Gastroesophageal sphincter (tissue), 4 donors: ENCODE results near the gene MFN2. TPM values are rescaled to one million over a fixed set of nuclear protein-coding genes. Genes with fewer than 3 reads are reported as not detected.

ENCODE experiments used
- ATAC-seq: fragments of 150-250 bp; one replicate; pipeline ENCODE4 v1.9.1; 2016; ENCODE audit warnings: mild to moderate bottlenecking, moderate library complexity
- H3K27ac ChIP-seq, 4 donors: fragments of 200-600 bp; sonication (generic) in 3 of 4; 1 replicate in 3 of 4; 2 replicates in 1 of 4; pipeline ENCODE4 v1.5.1; 2016 to 2019
- H3K27me3 ChIP-seq: fragments of 200-600 bp; sonication (generic); one replicate; pipeline ENCODE4 v1.5.1; 2019
- H3K36me3 ChIP-seq, 2 donors: fragments of 200-600 bp; sonication (generic); one replicate each; pipeline ENCODE4 v1.5.1; 2019; ENCODE audit warnings: control low read depth in 1 of 2
- H3K4me1 ChIP-seq, 3 donors: fragments of 200-600 bp; sonication (generic); 1 replicate in 2 of 3; 2 replicates in 1 of 3; pipeline ENCODE4 v1.5.1; 2016 to 2019; ENCODE audit warnings: control low read depth in 2 of 3
- H3K4me3 ChIP-seq, 2 donors: fragments of 200-600 bp; sonication (generic); one replicate each; pipeline ENCODE4 v1.5.1; 2019; ENCODE audit warnings: mild to moderate bottlenecking in 1 of 2, moderate library complexity in 1 of 2
- H3K9me3 ChIP-seq, 3 donors: fragments of 200-600 bp; sonication (generic); one replicate each; pipeline ENCODE4 v1.5.1; 2017 to 2019; ENCODE audit warnings: control low read depth in 2 of 3
- CTCF ChIP-seq, 4 experiments: fragments of 200-600 bp in 2 of 4; fragments of 450-650 bp in 2 of 4; sonication (generic) in 1 of 4; IDR thresholded peaks; one replicate each; pipeline ENCODE4 v1.5.1; 2017 to 2019; ENCODE audit warnings: antibody characterized with exemption in 4 of 4, mild to moderate bottlenecking in 2 of 4, moderate library complexity in 2 of 4
- EP300 ChIP-seq: sonication (generic); formaldehyde crosslinking; IDR thresholded peaks from one replicate; pipeline ENCODE4 v1.6.1; 2017; ENCODE audit warnings: antibody characterized with exemption, mild to moderate bottlenecking
- POLR2A ChIP-seq, 2 donors: fragments of 450-650 bp; IDR thresholded peaks; one replicate each; pipeline ENCODE4 v1.6.1; 2017; ENCODE audit warnings: antibody characterized with exemption in 2 of 2, mild to moderate bottlenecking in 2 of 2, moderate library complexity in 1 of 2
- POLR2AphosphoS5 ChIP-seq: sonication (generic); formaldehyde crosslinking; IDR thresholded peaks from one replicate; pipeline ENCODE4 v1.6.1; 2017; ENCODE audit warnings: antibody characterized with exemption
- WGBS, 2 donors: methylation state at CpG; one replicate each; pipeline ENCODE4 v1.1.5; 2018; ENCODE audit warnings: low coverage in 1 of 2; 5-methylcytosine and 5-hydroxymethylcytosine counted together
- total RNA-seq, 4 donors: library from RNA; depleted of rRNA; stranded (reverse); fragments of >200 nt; gene quantifications; one replicate each; pipeline ENCODE4 v1.1.0, GENCODE V29; 2016

The MFN2 gene
- total RNA-seq, 4 donors from 2014 or later = 117 to 236 (median 186) TPM

GRCh38 chr1:11985171-11985570 lies 4.9 kb downstream of the MFN2 start:
- H3K4me1 ChIP-seq = peaks cover 0 to 97% (median 19%) of the 10 kb centered on the region in 3 donors
- peaks cover 0 to 84% of the 10 kb centered on the region in 2 donors for H3K36me3 ChIP-seq
- no peak for ATAC-seq
- no peak overlapping the region for H3K4me3 ChIP-seq
- TF ChIP-seq CTCF (IDR thresholded peaks at IDR 0.05) (no peak), EP300 (no peak), POLR2AphosphoS5 (no peak)
- H3K27ac ChIP-seq = peak overlapping the region in 3 of 4 donors; percentile 71 to 94 (median 91)
- 80% methylated on average over 1 of the region's 3 CpGs; no CpG with 5 or more reads in 1 of the 2 donors for WGBS, 2 donors
- H3K27me3 ChIP-seq = no peaks in the 10 kb centered on the region
- H3K9me3 ChIP-seq = no peaks in the 10 kb centered on the region

GRCh38 chr1:11985851-11986250 lies 5.6 kb downstream of the MFN2 start:
- Histone ChIP-seq H3K36me3 (peaks cover 0 to 90% of the 10 kb centered on the region in 2 donors), H3K27ac (peak overlapping the region in 3 of 4 donors; percentile 71 to 94 (median 91)), H3K4me1 (peaks cover 0 to 99% (median 21%) of the 10 kb centered on the region in 3 donors), H3K9me3 (no peaks in the 10 kb centered on the region), H3K27me3 (no peaks in the 10 kb centered on the region), H3K4me3 (no peak overlapping the region)
- TF ChIP-seq EP300 (no peak), POLR2AphosphoS5 (no peak), POLR2A (IDR thresholded peaks at IDR 0.05) (no peak), CTCF (IDR thresholded peaks at IDR 0.05) (no peak)
- WGBS, 2 donors = 65 to 84% methylated on average over 3 to 7 of the region's 7 CpGs
- ATAC-seq = no peak

- WGBS, 2 donors = 80 to 96% methylated on average over 6 to 7 of the region's 7 CpGs
- no peaks in the 10 kb centered on the region for H3K27me3 ChIP-seq
- no peak overlapping the region for H3K4me3 ChIP-seq
- H3K27ac ChIP-seq = peak overlapping the region; percentile 84 to 96 (median 92)
- H3K9me3 ChIP-seq = no peaks in the 10 kb centered on the region
- peaks cover 0 to 93% of the 10 kb centered on the region in 2 donors for H3K36me3 ChIP-seq
- ATAC-seq = no peak
- H3K4me1 ChIP-seq = peaks cover 4 to 79% (median 12%) of the 10 kb centered on the region in 3 donors
- TF ChIP-seq EP300 (no peak), CTCF (IDR thresholded peaks at IDR 0.05) (no peak), POLR2AphosphoS5 (no peak), POLR2A (IDR thresholded peaks at IDR 0.05) (no peak)
Observed at GRCh38 chr1:11989669-11990068, 9.4 kb downstream of the MFN2 start.

- Histone ChIP-seq H3K4me3 (no peak overlapping the region), H3K9me3 (no peaks in the 10 kb centered on the region), H3K4me1 (peaks cover 4 to 71% (median 12%) of the 10 kb centered on the region in 3 donors), H3K27ac (peak overlapping the region; percentile 89 to 96 (median 92)), H3K27me3 (no peaks in the 10 kb centered on the region), H3K36me3 (peaks cover 0 to 95% of the 10 kb centered on the region in 2 donors)
- WGBS, 2 donors = 34 to 44% methylated on average over 4 to 5 of the region's 10 CpGs
- ATAC-seq = peak; percentile 94
- TF ChIP-seq POLR2AphosphoS5 = peak; percentile 68
- no peak for TF ChIP-seq POLR2A (IDR thresholded peaks at IDR 0.05)
Observed at GRCh38 chr1:11990303-11991032, 10.2 kb downstream of the MFN2 start.

GRCh38 chr1:11991969-11992676 lies 11.9 kb downstream of the MFN2 start:
- WGBS, 2 donors = 74 to 86% methylated on average over 5 to 14 of the region's 16 CpGs
- Histone ChIP-seq H3K27ac (peak overlapping the region in 3 of 4 donors; percentile 79 to 94 (median 91)), H3K36me3 (peaks cover 0 to 96% of the 10 kb centered on the region in 2 donors), H3K4me3 (no peak overlapping the region), H3K9me3 (no peaks in the 10 kb centered on the region), H3K27me3 (no peaks in the 10 kb centered on the region), H3K4me1 (peaks cover 4 to 55% (median 6%) of the 10 kb centered on the region in 3 donors)
- no peak for ATAC-seq
- TF ChIP-seq POLR2AphosphoS5 (no peak), POLR2A (IDR thresholded peaks at IDR 0.05) (no peak), CTCF (IDR thresholded peaks at IDR 0.05) (no peak), EP300 (no peak)
